SIG-M5 (cell line): ENCODE measurements around the gene DCAF16.
"Not testable (repeated sequence)": the region's sequence is repeated elsewhere in the genome, so short reads cannot be mapped to it uniquely, and the experiment has no call there.

ENCODE experiments used
- DNase-seq: peaks from one replicate; lab custom pipeline; 2025; lab: John Stamatoyannopoulos, UW

DCAF16 gene

DNA sequence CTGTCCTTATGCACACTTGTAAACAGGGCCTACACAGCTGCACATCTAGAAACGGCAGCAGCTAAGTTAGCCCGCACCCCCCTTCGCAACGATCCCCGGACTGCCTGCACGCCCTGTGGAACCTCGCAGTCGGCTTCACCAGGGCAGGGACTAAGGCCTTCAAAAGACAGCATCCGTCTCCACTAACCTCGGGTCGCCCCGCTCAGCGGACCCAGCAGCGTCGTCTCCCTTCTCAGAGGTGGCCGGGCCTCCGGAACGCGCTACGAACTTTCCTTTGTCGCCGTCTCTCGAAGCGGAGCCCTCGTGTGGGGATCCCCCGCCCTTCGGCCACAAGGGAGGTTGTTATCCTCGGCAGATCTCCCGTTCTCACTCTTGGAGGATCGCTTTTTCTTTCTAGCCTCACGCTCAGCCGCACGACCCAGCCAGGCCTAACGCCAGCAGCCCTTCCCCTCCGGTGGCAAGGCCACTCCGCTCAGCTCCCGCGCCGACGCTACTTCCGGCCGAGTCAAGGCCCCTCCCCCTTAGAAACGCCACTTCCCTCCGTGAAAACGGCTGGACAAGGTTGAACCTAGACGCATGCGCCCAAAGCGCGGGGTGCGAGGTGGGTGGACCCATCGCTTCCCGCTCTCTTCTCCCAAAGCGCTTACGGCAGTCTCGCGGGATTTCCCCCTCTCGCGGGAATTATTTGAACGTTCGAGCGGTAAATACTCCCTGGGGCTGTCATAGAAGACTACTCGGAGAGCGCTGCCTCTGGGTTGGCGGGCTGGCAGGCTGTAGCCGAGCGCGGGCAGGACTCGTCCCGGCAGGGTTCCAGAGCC lies at the start of gene DCAF16, which contains the start of gene NCAPG:
Gene DCAF16 (minus strand): TSS at position 498 of the 818 bp plus-strand sequence. CDS start 6,616 bp downstream, outside the sequence.
Gene NCAPG (plus strand): TSS at position 720 of the 818 bp plus-strand sequence. CDS start 99 bp downstream, outside the sequence.
- DNase-seq: peak; percentile 87

DNA sequence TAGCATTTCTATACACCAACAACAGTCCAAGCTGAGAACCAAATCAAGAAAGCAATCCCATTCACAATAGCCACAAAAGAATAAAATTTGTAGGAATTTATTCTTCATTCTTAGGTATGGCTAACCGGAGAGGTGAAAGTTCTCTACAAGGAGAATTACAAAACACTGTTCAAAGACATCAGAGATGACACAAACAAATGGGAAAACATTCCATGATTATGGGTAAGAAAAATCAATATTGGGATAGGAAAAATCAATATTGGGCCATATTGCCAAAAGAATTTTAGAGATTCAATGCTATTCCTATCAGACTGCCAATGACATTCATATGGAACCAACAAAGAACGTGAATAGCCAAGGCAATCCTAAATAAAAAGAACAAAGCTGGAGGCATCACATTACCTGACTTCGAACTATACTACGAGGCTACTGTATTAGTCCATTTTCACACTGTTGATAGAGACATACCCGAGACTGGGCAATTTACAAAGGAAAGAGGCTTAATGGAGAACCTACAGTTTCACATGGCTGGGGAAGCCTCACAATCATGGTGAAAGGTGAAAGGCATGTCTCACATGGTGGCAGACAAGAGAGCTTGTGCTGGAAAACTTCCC lies 49.3 kb upstream of the DCAF16 start:
- DNase-seq: no peak

DNA sequence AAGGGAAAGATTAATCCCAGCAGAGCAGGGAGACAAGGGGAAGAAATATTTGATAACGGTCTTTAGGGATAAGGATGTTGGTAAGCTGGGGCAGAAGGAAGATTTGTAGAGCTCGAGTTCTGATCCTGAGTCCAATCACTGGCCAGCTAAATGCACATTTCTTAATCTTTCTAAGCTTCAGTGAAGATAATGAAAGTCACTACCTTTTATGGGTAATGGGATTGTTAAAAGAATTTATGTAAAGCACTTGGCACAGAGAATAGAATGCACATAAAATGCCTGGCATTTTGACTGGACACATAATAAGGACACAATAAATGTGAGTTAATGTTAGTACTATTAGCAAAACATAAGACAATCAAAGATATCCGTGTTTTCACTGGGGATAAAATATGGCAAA lies 43.5 kb upstream of the DCAF16 start:
- no peak for DNase-seq

DNA sequence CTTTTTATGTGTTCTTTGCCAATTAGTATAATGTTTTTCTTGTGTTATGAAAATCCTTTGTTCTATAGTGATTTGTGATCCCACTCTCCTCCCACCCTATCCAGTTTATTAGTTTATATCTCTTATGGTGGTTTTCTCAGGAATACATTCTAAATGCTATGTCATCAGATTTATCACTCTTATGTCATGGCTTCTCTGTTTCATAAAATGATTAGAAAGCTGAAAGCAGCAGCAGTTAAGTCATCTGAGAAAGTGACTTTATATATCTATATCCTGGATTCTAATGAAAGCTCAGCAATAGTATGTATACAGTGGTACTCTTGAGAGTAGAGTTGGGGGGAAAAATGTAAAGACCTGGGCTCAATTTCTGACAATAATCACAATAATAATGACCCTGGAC lies 41.4 kb upstream of the DCAF16 start:
- no peak for DNase-seq

DNA sequence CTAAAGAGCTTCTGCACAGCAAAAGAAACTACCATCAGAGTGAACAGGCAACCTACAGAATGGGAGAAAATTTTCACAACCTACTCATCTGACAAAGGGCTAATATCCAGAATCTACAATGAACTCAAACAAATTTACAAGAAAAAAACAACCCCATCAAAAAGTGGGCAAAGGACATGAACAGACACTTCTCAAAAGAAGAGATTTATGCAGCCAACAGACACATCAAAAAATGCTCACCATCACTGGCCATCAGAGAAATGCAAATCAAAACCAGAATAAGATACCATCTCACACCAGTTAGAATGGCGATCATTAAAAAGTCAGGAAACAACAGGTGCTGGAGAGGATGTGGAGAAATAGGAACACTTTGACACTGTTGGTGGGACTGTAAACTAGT lies 39.7 kb upstream of the DCAF16 start:
- not testable (repeated sequence) for DNase-seq

DNA sequence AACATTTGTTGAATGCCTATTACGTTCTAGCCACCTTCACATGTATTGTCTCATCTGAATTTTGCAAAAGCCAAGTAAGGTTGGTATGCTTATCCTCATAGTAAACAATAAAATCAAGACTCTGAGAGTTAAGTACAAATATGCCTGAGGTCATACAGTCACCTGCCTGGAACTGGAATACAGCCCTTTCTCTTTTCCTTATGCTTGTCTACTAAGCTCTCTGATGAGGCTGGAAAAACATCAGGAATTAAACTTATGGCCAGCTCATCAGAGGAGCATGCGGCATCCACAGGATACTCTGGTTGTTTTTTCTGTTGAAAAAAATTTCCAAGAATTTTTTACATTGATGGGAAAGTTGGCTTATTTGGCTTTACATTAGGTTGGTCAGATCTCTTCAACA lies 35.7 kb upstream of the DCAF16 start:
- DNase-seq: no peak

DNA sequence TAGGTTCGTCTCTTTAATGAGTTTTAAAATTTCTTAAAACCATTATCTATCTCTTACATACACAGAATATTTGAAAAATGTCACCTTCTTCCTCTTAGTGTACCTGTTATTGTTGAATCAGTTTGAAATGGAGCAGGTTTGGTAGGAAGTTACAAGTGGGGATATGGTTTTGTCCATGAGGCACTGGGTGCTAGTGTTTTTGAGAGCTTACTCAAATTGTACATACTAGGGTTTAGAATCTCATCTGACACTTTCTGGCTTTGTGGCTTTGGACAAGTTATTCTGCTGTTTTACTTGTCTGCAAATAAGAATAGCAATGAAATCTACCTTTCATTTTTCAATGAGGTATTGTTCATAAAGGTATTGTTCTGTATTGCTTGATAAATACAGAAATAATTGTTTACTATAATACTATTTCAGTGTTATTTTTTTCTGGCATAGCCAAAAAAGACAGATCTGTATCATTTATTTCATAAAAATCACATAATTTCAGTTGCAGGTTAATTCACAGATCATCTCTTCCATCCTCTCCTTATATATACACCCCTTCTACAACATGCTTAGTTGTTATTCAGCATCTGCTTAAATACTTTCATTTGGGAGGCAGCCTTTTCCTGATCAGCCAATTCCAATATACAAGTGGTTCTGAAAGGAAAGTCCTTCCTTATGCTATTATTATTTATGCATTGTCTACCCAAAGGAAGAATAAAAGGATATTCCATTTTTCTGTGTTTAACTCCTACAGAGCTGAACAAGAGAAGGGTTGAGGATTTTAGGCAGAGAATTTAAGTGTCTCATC lies 13.5 kb upstream of the DCAF16 start:
- no peak for DNase-seq

DNA sequence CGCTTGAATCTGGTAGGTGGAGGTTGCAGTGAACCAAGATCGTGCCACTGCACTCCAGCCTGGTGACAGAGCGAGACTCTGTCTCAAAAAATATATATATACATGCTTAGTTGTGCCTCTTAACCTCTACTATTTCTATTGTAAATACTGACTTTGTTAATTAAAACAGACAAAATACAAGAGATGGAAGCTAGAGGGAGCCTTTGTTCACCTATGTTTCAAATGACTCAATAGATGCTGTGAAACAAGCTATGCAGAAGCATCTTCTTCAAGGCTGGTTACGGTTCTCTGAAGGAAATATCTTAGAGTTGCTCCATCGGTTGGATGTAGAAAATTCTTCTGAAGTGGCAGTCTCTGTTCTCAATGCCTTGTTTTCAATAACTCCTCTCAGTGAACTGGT lies 6.5 kb upstream of the DCAF16 start:
- DNase-seq: peak; percentile 14

DNA sequence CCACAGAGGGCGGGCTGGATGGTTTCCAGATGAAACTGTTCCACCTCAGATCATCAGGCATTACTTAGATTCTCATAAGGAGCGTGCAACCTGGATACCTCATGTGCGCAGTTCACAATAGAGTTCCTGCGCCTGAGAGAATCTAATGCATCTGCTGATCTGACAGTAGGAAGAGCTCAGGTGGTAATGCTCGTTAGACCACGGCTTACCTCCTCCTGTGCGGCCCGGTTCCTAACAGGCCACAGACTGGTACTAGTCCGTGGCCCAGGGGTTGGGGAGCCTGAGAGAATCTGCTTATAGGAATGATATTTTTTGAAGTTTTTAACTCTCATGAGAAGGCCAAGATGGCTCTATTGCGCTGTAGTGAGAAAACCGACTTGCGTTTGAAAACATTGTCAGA lies 5.6 kb upstream of the DCAF16 start:
- DNase-seq: no peak

DNA sequence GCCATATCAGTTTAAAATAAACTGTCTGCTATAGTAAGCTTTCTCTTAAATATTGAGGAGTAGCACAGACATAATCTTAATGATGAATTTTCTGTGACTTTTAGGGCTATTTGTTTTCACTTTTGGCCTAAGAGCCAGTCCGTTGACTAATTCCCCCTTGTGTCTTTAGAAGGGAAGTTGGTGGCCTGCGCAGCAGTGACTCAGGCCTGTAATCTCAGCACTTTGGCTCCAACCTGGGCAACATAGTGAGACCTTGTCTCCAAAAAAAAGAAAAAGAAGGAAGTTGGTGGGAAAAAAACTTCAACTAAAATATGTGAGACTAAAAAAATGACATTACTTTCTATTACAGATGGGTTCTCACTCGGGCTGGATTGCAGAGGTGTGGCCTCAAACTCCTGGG lies 3.6 kb upstream of the DCAF16 start:
- DNase-seq: no peak

DNA sequence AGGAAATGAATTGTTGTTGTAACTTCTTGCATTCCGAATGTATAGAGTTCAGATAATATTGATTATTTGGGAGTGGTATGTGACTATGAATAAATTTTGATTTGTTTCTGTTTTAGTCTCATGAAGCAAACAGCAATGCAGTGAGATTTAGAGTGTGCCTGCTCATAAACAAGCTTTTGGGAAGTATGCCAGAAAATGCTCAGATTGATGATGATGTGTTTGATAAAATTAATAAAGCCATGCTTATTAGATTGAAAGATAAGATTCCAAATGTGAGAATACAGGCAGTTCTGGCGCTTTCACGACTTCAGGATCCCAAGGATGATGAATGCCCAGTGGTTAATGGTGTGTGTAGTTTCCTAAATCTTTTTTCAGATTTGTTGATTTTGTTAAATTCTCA lies 2.2 kb upstream of the DCAF16 start:
- DNase-seq: no peak

DNA sequence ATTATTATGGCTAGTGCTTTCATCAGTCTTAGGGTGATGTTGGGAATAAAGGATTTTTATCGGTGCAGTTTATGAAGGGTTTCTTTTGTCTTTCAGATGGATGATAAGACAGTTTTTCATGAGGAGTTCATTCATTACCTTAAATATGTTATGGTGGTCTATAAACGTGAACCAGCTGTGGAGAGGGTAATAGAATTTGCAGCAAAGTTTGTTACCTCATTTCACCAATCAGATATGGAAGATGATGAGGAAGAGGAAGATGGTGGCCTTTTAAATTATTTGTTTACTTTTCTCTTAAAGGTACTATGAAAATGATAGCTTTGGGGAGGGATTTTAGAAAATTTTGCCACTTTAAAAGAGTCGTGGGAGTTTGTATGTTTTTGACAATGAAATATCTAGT lies 1.6 kb upstream of the DCAF16 start:
- no peak for DNase-seq

DNA sequence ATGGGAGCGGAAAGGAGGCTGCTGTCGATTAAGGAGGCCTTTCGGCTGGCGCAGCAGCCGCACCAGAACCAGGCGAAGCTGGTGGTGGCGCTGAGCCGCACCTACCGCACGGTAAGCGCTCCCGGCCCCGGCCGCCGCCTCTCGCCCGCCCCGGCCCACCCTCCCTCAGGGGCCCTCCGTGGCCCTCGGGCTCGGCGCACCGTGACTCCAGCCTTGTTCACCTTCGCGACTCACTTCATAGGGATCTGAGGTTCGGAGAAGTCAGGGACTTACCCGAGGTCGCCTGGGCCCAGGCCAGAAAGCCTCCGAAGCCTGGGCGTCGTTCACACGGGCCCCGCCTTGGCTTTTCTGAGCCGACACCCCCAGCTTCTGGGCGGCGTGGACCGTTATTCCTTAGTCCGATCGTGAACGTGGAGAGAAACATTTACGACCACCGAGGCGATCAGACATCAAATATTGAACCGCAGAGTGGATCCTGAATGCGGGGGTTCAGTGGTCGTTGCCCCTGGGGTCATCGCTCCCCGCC lies 584 bp upstream of the DCAF16 start:
- no peak for DNase-seq

DNA sequence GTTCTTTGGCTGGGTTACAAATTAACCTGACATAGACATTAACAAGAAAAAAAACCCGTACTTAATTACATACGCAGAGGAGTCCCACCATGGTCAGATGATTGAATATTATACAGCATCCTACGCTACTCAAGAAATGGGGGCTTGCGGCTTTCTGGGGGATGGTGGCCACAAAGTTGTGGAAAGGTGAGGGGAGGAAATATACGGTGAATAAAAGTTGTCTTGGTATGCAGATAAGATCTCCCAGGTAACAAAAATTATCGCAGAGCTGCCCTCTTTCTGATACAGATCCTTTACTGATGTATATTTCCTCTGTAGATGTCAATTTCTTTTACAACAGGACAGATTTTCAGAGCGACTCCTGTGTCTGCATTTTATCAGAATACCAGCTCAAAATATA lies 890 bp downstream of the DCAF16 start:
- no peak for DNase-seq

DNA sequence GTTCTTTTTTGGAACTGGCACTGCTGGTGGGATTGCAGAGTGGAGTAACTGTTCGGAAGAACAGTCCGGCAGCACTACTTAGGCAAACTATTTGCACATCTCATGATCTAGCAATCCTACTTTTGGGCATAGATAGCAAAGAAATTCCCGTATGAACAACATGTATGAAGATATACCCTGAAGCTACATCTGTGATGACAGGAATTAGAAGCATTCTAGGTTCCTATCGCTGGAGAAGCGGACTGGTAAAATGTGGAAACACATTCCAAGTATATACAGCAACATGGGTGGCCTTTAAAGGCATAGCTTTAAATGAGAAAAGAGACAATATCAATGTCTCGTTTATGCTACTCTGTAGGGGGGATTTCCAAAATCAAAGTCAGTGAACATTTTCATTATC lies 3.1 kb downstream of the DCAF16 start:
- DNase-seq: no peak

DNA sequence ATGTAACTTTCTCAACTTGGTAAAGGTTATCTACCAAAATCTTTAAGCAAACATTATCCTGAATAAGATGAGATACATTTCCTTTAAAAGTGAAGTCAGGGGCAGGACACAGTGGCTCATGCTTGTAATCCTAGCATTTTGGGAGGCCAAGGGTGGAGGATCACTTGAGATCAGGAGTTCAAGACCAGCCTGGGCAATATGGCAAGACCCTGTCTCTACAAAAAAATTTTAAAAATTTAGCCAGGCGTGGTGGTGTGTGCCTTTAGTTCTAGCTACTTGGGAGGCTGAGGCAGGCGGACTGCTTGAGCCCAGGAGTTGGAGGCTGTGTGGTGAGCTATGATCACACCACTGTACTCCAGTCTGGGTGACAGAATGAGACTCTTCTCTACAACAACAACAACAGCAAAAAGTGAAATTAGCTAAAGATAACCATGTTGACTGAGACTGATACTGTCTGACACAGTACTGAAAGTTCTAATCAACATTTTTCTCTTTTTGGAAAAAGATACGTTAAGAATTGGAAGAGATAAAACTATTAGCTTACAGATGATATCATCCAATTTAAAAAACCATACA lies 4.9 kb downstream of the DCAF16 start:
- DNase-seq: no peak

DNA sequence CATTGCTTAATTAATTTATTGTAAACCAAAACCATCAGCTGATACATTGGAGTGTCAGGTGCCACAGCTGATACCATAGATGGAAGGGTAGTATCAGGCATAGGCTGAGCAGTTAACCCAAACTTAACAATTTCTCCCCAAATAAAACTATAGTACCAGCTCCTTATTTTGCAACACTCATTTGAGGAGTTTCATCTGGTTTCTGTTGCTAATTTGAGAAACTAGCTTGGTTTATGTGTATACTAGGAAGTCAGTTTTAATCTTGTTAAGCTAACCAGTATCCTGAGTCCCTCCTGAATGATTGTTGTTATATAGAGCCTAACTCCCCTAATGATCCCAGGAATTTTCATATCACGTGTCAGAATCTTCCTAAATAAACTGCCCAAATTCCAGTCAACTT lies 12.7 kb downstream of the DCAF16 start:
- no peak for DNase-seq

DNA sequence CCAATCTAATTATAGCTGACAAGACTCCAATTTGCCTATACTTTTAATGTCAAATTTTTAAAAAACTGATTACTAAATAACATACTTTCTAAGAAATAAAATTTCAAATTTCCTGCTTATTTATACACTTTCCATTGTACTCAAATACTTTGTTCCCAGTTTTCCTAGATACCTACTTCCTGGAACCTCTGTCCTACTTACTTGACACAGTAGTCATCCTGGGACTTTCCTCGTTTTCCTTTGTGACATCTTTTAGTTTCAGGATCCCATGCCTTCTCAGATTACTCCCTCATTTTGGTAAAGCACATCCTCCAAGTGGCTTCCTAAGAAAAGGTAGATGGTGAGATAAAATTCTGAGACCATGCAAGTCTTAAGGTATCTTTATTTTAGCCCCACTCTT lies 15.8 kb downstream of the DCAF16 start:
- no peak for DNase-seq

DNA sequence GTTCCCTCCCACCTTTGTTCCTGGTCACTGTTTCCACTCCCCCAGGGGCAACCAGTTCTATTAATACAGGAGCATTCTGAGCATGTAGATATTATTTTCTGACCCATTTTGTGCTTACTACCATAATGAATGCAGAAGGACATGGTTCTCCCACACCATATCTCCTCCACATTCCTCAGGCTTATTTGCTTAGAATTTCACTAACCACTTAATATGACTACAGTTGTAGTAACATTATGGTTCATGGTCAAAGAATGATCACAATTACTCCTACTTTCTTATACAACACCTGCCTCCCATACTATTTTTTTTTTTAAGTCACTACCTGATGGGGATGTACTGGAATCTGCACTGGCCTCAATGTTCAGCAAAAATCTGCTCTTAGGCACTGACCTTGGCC lies 21.6 kb downstream of the DCAF16 start:
- no peak for DNase-seq

DNA sequence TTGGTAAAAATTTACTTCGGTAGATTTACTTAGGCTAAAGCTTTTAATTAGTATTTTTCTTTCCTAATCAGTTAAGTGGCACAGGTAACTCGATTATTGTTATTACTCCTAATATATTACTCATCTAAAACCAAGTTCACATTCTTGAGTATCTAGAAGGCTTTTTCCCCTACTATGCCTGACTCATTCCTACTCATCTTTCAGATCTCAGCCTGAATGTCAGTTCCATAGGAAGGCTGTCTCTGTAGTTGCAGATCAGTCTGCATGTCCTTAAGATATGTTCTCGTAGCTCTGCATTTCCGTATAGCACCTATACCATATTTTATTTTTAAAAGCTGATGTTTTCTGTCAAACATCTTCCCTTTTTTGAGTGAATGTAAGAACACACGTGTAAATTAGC lies 23.2 kb downstream of the DCAF16 start:
- no peak for DNase-seq

DNA sequence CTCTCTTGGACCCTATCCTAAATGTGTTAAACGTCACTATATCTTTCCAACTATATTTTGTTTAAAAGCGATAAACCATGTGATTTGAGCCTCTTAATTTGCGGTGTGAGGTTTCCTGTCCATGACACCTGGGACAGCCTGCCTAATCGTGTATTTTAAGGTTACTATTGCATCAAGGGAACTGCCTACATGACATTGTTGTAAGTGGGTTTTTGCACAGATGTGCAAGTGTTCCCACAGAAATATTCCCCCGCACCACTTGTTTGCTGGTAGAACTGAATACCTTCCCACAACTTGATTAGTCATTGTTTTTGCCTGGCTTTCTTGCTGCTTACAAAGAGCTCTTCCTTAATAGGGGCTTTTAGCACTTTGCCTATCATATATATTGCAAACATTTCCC lies 24.0 kb downstream of the DCAF16 start:
- no peak for DNase-seq

DNA sequence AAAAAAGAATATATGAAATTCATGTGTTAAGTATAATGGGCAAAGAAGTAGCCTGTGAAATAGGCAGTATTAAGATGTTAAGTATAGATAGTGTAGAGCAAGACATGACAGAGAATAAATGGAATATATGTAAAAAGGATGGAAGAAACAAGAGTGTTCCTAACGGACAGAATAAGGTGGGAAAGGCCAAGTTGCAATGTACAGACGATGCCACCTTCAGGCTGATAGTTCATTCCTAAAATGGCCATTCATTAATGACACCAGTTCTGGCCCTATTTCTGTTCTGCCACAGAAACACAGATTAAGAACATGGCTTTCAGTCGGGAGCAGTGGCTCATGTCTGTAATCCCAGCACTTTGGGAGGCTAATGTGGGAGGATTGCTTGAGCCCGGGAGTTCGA lies 24.7 kb downstream of the DCAF16 start:
- DNase-seq: no peak
